Activated effector memory CD4-positive, alpha-beta T cell treated with Interleukin-2 at 50 U/mL for 16 hours (primary cell): ENCODE data around the gene NFATC4.
"Not testable (repeated sequence)": the region's sequence is repeated elsewhere in the genome, so short reads cannot be mapped to it uniquely, and the experiment has no call there.

Source experiments
- DNase-seq: peaks from one replicate; pipeline ENCODE4 v3.0.0-alpha.2; 2020

The NFATC4 gene

GRCh38 chr14:24339284-24340151 is 28.5 kb upstream of the NFATC4 start, which contains the start of gene RIPK3:
Gene RIPK3, minus strand, starts transcription at chr14:24339991. Its CDS starts 165 bp downstream, at chr14:24339826.
- peak; percentile 67 for DNase-seq

GRCh38 chr14:24340606-24341005 is 27.4 kb upstream of the NFATC4 start:
- DNase-seq = no peak

DNA sequence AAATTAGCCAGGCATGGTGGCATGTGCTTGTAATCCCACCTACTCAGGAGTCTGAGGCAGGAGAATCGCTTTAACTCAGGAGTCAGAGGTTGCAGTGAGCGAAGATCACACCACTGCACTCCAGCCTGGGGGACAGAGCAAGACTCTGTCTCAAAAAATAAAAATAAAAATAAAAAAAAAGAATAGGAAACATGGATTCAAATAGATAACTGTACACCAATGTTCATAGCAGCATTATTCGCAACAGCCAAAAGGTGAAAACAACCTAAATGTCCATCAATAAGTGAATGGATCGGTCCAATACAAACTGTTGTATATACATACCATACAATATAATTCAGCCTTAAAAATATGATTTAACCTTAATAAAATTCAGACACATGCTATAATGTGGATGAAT is 25.1 kb upstream of the NFATC4 start:
- DNase-seq = no peak

- no peak for DNase-seq
These were observed 24.0 kb upstream of the NFATC4 start for GRCh38 chr14:24343795-24344660.

DNA sequence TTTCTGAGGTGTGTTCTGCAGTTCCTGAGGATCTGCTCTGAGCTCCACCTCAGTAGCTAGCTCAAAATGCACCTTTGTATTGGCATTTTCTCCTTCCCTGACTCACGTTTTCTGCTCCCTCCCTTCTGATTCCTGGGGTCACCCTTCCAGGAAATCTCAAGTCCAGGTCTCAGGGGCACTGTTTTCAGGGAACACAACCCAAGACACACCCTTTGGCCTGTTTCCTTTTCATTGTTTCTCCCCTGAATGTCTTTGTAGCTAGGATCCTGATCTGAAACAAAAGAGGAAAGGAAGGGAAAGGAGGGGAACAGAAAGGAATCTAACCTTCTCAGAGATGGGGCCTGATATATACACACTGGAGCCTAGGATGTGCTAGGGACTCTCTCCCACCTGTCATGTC is 20.9 kb upstream of the NFATC4 start:
- DNase-seq = no peak

DNA sequence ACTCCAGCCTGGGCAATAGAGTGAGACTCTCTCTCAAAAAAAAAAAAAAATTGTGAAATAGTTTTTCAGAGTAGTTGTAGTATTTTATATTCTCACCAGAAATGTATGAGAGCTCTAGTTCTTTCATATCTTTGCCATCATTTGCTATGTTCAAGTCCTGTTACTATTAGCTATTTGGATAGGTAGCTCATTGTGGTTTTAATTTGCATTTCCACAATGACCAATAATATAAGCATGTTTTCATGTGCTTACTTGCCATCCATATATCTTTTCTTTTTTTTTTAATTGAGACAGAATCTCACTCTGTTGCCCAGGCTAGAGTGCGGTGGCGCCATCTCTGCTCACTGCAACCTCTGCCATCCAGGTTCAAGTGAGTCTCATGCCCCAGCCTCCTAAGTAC is 19.8 kb upstream of the NFATC4 start:
- DNase-seq = no peak

GRCh38 chr14:24349742-24350141 is 18.2 kb upstream of the NFATC4 start:
- DNase-seq = no peak

DNA sequence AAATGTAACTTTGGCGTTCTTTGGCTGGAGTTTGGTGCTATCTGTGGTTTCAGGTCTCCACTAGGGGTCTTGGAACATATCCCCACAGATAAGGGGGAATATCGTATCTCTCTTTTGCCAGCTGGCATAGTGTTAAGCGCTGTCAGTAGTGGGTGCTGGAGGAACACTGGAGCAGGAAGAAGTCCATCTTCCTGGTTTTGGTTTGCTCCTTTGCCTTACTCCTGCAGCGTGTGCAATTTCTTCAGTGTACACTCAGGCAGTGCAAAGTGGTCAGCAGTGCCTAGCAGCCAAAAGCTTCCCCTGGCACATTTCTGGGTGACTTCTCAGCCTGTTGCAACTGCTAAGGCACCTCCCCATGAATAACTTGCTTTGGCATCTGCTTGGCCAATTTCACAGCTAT is 16.5 kb upstream of the NFATC4 start:
- no peak for DNase-seq

DNA sequence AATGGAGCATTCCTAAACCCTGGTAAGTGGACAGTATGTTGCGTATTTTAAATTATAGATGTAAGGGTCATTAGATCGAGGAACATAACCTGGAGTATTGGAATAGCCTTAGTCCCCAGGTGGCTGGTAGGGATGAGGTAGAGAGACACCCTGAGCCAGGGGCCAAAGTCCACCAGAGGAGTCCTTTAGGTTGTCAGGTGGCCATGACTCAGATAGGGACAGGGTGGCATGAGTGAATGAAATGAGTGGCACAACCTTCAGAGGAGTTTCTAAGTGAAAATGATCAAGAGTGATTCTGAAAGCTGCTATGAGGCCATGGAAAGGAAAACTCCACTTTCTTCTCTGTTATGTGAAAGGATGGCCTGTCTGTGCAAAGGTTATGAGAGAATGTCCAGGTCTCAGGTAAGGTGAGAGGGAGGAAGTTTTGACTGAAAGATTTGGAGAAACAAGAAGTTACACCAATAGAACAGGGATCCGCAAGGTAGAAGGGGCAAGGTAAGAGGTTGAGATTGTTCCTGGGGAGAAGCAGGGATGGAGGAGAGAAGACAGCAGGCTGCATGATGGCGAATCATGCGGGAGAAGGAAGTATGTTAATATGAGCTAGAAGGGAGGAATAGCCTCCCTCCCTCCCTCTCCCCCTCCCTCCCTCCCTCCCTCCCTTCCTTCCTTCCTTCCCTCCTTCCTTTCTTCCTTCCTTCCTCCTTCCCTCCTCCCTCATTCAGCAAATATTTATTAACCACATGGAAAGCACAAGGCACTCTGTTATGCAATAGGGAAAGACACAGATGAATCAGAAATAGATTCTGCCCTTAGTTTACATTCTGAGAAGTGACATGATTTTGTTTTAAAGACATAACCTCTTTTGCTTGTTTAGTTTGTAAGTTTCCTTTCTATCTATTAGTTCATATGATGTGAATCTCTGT is 14.2 kb upstream of the NFATC4 start:
- DNase-seq = no peak

DNA sequence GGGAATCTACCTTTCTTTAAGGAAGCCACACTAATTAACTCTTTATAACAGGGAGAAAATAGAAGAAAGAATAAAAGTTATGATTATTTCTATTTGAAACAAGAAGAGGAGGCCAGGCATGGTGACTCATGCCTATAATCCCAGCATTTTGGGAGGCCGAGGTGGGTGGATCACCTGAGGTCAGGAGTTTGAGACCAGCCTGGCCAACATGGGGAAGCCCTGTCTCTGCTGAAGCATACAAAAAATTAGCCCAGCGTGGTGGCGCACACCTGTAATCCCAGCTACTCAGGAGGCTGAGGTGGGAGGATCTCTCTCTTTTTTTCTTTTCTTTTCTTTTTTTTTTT is 13.5 kb upstream of the NFATC4 start:
- not testable (repeated sequence) for DNase-seq

- DNase-seq = no peak
These were observed 13.0 kb upstream of the NFATC4 start for GRCh38 chr14:24355009-24355408.

DNA sequence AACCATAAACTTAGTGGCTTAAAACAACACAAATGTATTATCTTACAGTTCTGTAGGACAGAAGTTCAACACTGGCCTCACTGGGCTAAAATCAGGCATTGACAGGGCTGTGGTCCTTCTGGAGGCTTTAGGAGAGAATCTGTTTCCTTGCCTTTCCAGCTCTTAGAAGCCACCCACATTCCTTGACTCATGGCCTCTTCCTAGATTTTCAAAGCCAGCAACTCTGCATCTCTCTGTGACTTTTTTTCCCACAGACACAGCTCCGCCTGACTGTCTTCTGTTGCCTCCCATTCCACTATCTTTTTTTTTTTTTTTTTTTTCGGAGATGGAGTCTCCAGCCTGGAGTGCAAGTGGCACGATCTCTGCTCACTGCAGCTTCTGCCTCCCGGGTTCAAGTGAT is 11.8 kb upstream of the NFATC4 start:
- DNase-seq = no peak

- no peak for DNase-seq
These were observed 7.7 kb upstream of the NFATC4 start for GRCh38 chr14:24360281-24360680.

DNA sequence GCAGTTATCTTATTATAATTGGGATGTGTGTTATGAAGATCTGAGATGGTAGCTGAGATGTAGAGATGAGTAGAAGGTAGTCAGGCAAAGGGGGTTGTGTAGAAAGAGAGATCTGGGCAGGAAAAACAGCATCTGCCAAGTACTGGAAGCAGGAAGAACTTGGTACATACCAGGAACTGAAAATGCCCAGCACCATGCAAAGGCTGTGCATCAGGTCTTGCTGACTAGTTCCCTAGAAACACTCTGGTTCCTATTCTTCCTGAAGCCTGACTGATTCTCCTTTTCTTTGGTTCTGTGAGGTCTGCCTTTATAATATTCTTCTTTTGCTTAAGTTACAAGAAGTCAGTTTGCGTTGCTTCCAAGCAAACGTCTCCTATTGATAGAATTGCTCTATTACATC is 6.7 kb upstream of the NFATC4 start:
- DNase-seq = no peak

DNA sequence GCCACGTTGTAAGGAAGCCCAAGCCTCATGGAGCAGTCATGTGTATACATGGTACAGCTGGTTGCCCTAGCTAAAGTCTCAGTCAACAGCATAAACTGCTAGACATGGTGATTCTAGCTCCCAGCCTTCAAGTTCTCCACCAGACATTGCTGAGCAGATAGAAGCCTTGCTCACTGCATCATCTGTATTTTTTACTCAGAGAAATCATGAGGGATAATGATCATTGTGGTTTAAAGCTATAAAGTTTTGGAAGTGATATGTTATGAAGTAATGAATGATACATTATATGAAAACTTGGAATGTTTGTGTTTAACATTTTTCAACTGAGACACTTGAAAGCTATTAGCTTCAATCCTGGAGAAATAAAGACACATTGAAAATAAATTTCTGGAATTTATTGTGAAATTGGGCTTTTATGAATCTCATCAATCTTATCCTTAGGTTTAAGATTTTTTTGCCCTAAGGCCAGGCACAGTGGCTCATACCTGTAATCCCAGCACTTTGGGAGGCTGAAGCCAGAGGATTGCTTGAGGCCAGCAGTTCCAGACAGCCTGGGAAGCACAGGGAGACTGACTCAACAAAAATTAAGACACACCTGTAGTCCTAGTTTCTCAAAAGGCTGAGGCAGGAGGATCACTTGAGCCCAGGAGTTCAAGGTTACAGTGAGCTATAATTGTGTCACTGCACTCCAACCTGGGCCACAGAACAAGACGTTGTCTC is 5.6 kb upstream of the NFATC4 start:
- no peak for DNase-seq

GRCh38 chr14:24363401-24363800 is 4.6 kb upstream of the NFATC4 start:
- no peak for DNase-seq

DNA sequence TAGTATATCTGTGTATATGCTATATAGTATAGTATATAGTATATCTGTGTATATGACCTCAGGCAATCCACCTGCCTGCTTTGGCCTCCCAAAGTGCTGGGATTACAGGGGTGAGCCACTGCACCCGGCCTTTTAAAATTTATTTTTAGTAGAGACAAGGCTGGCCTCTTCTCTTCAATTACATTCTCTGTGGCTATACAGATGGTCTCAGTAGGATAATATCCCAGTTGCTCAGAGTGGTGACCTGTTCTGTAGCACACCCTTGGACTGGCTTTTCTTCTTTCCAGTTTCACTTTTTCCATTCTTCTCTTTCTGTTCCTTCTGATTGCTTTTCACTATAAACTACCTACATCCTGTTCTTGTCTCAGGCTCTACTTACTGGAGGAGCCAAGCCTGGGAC is 3.1 kb upstream of the NFATC4 start:
- no peak for DNase-seq

DNA sequence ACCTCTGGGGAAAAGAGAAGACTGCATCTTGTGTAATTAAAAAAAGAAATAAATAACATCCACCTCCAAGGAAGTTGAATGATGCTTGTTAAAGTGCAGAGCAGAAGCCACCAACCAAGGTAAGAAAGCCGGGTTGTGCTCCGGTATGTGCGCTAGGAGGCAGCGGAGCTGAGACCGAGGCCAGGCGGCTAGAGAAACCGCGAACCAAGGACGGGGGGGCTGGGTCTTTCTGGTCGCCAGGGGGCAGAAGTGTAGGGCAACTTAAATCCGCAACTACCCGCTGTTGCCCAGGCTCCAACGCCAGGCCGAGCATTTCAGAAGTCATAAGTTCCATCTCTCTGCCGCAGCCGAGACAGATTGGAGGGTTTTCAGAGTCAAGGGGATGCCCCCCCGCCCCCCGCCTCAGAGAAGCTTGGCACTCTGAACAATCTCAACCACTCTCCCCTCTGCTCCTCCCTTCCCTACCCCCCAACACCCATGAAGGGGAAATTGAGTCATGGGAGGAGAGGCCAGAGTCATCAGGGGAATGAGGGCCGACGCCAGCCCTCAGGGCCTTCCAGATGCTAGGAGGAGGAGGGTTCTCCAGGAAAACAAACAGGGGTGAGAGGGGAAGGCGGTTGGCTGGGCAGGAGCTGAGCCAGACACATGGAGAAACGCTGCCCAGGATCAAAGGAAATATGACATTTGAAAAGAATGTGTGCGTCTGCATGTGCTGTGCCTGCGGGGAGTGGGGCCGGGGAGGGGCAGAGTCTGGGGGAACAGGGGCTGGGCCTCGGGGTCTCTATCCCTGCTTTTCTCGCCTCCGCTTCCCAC is 2.2 kb upstream of the NFATC4 start:
- DNase-seq = peak; percentile 36

GRCh38 chr14:24366413-24366720 is 1.6 kb upstream of the NFATC4 start:
- no peak for DNase-seq

GRCh38 chr14:24366721-24367513 is 1.1 kb upstream of the NFATC4 start:
- no peak for DNase-seq

- DNase-seq = no peak
These were observed 203 bp downstream of the NFATC4 start for GRCh38 chr14:24368212-24368561.
